Stimulated activated CD4-positive, alpha-beta T cell treated with anti-CD3 and anti-CD28 coated beads, Interleukin-12 subunit alpha, Interleukin-12 subunit beta, amount 100 ng/mL, for 48 hours (primary cell): ENCODE measurements around the gene OSER1.
"Not testable (repeated sequence)": the region's sequence is repeated elsewhere in the genome, so short reads cannot be mapped to it uniquely, and the experiment has no call there.

Experiments
- DNase-seq, 3 donors: peaks; one replicate each; pipeline ENCODE4 v3.0.0-alpha.2; 2020; ENCODE audit warnings: low read depth in 2 of 3, low spot score in 1 of 3

OSER1 gene

GRCh38 chr20:44210406-44211176, at the start of gene OSER1:
OSER1 (minus strand) TSS chr20:44210771; CDS start chr20:44206957, 3,814 bp downstream.
- DNase-seq, result peak; percentile 94 to 96 (median 95)

- DNase-seq, result no peak
Measured at GRCh38 chr20:44258226-44258890, 47.8 kb upstream of the OSER1 start.

- no peak for DNase-seq
Measured at GRCh38 chr20:44256961-44257360, 46.4 kb upstream of the OSER1 start.

- no peak for DNase-seq
Measured at GRCh38 chr20:44255942-44256341, 45.4 kb upstream of the OSER1 start.

- DNase-seq, result no peak
Measured at GRCh38 chr20:44254073-44254472, 43.5 kb upstream of the OSER1 start.

- no peak for DNase-seq
Measured at GRCh38 chr20:44253528-44253927, 43.0 kb upstream of the OSER1 start.

GRCh38 chr20:44251284-44251683, 40.7 kb upstream of the OSER1 start:
- DNase-seq, result no peak

GRCh38 chr20:44248410-44248759, 37.8 kb upstream of the OSER1 start:
- DNase-seq, result no peak

- DNase-seq, result peak in 2 of 3 donors; percentile 4 to 8
Measured at GRCh38 chr20:44247586-44248409, 37.2 kb upstream of the OSER1 start.

GRCh38 chr20:44247131-44247571, 36.6 kb upstream of the OSER1 start, which contains the start of gene GDAP1L1:
GDAP1L1 (plus strand) TSS chr20:44247308; CDS start chr20:44247335, 27 bp downstream.
- no peak for DNase-seq

- DNase-seq, result no peak
Measured at GRCh38 chr20:44245977-44246376, 35.4 kb upstream of the OSER1 start.

GRCh38 chr20:44241796-44242195, 31.2 kb upstream of the OSER1 start:
- no peak for DNase-seq

- not testable (repeated sequence) for DNase-seq
Measured at GRCh38 chr20:44236840-44237239, 26.3 kb upstream of the OSER1 start.

- no peak for DNase-seq
Measured at GRCh38 chr20:44235702-44236101, 25.1 kb upstream of the OSER1 start.

- no peak for DNase-seq
Measured at GRCh38 chr20:44234566-44235317, 24.2 kb upstream of the OSER1 start.

- DNase-seq, result no peak
Measured at GRCh38 chr20:44233436-44234016, 23.0 kb upstream of the OSER1 start.

GRCh38 chr20:44232469-44232856, 21.9 kb upstream of the OSER1 start:
- not testable (repeated sequence) for DNase-seq

- DNase-seq, result no peak
Measured at GRCh38 chr20:44231713-44232468, 21.3 kb upstream of the OSER1 start.

GRCh38 chr20:44231193-44231592, 20.6 kb upstream of the OSER1 start:
- DNase-seq, result no peak
